AG04450 (cell line): ENCODE measurements around the gene DUSP19. TPM values are rescaled to one million over a fixed set of nuclear protein-coding genes. Genes with fewer than 3 reads are reported as not detected.

ENCODE experiments used
- CTCF ChIA-PET: fragments of 300-600, 350-600 bp; formaldehyde crosslinking; extraction: SDS; loops from one replicate; lab custom pipeline; 2022; ENCODE audit warnings: antibody characterized with exemption, inconsistent platforms; lab: Charles Lee
- POLR2A ChIA-PET: fragments of 350-600 bp; formaldehyde crosslinking; extraction: SDS; loops from one replicate; lab custom pipeline; 2021; ENCODE audit warnings: antibody characterized with exemption, inconsistent platforms; lab: Yijun Ruan, JAX
- DNase-seq: peaks from one replicate; pipeline ENCODE4 v3.0.0-alpha.2; 2011; ENCODE audit warnings: low read depth, low spot score
- H3K27ac ChIP-seq: one replicate; pipeline ENCODE4 v1.5.1; 2012; ENCODE audit warnings: low read depth, low read length, control low read depth
- H3K27me3 ChIP-seq: one replicate; pipeline ENCODE4 v1.6.0; 2012; ENCODE audit warnings: low read length; ENCODE audit not compliant: control insufficient read depth, insufficient read depth
- H3K4me3 ChIP-seq: 2 replicates; pipeline ENCODE4 v1.5.1; 2011; ENCODE audit warnings: mild to moderate bottlenecking, low read depth, low read length, control low read depth
- H3K9me3 ChIP-seq: 2 replicates; pipeline ENCODE4 v1.5.1; 2012; ENCODE audit warnings: low read length; ENCODE audit not compliant: control insufficient read depth, insufficient read depth
- polyA plus RNA-seq: library from polyadenylated mRNA; depleted of rRNA; stranded (reverse); fragments of >200 nt; gene quantifications from 2 replicates; pipeline ENCODE4 v1.2.3, GENCODE V29; 2011
- TF ChIP-seq, protein P1 (sequence below): IDR thresholded peaks from 2 replicates; pipeline ENCODE4 v1.5.1; 2011; ENCODE audit warnings: low read depth, low read length, control low read depth, inconsistent platforms

The DUSP19 gene
- polyA plus RNA-seq, 1 experiment: 3.6 TPM

DNA sequence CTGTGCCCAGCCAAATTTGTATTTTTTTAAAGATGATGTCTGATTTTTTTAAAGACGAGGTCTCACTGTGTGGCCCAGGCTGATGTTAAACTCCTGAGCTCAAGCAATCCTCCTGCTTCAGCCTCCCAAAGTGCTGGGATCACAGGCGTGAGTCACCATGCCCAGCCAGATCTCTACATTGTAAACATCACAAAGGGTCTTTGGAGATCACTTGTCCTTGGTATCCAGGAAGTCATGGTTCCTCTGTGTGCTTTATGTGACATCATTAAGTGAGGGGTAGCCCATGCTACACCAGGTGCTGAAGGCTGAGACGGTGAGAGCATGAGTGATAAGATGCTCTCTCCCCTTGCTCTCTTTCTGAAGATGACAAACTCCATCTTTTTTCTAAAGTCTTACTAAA is 38.7 kb downstream of the DUSP19 start:
- TF ChIP-seq, protein P1, sequence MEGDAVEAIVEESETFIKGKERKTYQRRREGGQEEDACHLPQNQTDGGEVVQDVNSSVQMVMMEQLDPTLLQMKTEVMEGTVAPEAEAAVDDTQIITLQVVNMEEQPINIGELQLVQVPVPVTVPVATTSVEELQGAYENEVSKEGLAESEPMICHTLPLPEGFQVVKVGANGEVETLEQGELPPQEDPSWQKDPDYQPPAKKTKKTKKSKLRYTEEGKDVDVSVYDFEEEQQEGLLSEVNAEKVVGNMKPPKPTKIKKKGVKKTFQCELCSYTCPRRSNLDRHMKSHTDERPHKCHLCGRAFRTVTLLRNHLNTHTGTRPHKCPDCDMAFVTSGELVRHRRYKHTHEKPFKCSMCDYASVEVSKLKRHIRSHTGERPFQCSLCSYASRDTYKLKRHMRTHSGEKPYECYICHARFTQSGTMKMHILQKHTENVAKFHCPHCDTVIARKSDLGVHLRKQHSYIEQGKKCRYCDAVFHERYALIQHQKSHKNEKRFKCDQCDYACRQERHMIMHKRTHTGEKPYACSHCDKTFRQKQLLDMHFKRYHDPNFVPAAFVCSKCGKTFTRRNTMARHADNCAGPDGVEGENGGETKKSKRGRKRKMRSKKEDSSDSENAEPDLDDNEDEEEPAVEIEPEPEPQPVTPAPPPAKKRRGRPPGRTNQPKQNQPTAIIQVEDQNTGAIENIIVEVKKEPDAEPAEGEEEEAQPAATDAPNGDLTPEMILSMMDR: no peak
- ChIA-PET POLR2A (no interaction called here), CTCF (no interaction called here)
- no peak for DNase-seq
- no peak overlapping the region for H3K4me3 ChIP-seq
- no peak overlapping the region for H3K27ac ChIP-seq
- no peaks in the 10 kb centered on the region for H3K9me3 ChIP-seq
- H3K27me3 ChIP-seq: peaks cover 5% of the 10 kb centered on the region

DNA sequence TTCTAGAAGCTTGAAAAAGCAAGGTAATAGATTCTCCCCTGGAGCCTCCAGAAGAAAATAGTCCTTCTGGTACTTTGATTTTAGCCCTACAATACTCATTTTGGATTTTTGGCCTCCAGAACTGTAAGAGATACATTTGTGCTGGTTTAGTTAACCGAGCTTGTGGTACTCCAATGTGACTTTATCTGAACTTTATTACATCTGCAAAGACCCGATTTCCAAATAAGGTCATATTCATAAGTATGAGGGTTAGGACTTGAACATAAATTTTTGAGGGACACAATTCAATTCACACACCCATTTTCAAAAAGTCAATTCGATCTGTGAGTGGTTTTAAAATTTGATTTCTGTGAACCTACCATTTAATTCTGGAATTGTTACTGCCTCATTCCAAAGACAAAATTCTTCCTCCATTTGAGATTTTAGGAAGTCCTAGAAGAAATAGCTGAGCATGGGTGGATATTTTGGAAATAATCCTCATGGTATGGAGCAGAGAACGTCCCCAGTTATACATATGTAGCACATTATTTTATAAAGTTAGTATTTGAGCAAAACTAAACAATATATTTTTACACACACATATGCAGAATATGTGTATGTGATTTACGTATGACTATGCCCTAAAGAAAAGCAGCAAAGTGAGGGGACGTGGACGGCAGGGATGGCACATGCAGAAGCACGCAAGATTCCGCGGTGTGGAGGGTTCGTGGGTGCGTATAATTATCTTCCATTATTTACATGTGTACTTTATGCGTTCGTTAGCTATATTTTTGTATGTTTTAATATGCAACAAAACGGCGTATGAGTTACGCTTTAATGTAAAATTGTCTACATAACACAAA is 44.8 kb downstream of the DUSP19 start:
- H3K4me3 ChIP-seq: peak overlapping the region; percentile 74
- CTCF ChIA-PET: no interaction called here
- H3K9me3 ChIP-seq: no peaks in the 10 kb centered on the region
- H3K27ac ChIP-seq: peak overlapping the region; percentile 94
- DNase-seq: no peak
- TF ChIP-seq, protein P1: no peak
- POLR2A ChIA-PET: no interaction called here
- no peaks in the 10 kb centered on the region for H3K27me3 ChIP-seq

DNA sequence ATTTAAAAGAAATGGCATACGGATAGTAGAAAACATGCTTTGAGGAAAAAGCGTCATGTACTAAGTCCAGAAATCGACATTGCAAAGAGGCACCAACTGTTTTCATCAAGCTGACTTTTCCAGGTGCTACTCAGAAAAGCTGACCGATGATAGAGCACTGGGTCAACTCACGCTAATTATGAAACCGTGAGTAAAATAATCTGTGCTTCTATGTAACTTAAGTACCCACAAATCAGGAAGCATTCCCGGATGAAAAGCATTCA is 45.3 kb downstream of the DUSP19 start:
- ChIA-PET POLR2A (no interaction called here), CTCF (no interaction called here)
- Histone ChIP-seq H3K27me3 (no peaks in the 10 kb centered on the region), H3K4me3 (peak overlapping the region; percentile 74), H3K27ac (peak overlapping the region; percentile 94), H3K9me3 (no peaks in the 10 kb centered on the region)
- TF ChIP-seq, protein P1: no peak
- no peak for DNase-seq

DNA sequence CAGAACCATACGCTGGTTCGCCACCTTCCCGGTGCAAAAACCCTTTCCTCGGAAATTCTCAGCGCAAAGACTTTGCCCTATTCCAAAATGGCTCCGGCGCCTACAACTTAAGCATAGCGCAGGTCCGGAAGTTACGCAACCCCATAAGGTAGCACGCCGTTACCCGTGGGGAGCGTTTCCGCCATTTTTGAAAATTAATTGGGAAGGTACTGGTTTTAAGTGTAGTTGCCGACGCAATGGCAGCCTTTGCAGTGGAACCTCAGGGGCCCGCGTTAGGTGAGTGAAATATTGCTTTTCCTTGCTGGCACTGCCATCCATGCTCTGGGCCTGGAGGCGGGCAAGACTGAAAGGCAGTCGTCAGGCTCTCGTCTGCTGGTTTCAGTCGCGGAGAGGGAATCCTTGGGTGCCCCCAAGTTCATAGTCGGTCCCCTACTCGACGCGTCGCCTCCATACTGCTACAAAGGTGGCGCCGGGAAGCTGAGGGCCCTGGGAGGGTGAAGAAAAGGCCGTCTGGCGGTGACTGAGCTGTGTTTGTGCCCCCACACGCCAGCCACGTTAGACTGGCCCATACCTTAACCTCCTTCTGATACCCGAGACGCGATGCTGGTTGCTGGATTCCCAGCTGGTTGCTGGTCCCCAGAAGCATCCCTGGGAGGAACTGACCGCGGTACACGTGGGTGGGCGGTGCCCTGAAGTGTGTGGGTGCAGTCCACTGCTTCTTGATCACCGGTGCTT is 45.8 kb downstream of the DUSP19 start, which contains the start of gene NUP35:
TSS of gene NUP35 (plus strand) at position 222 of the 735 bp plus-strand sequence. CDS start at position 237, 15 bp downstream.
- peak within 1 kb of the TSS; percentile 94 for H3K27ac ChIP-seq
- H3K4me3 ChIP-seq: peak within 1 kb of the TSS; percentile 74
- DNase-seq: peak; percentile 78
- ChIA-PET CTCF (no interaction called here), POLR2A (no interaction called here)
- no peaks in the 10 kb centered on the region for H3K27me3 ChIP-seq
- H3K9me3 ChIP-seq: no peaks in the 10 kb centered on the region
- TF ChIP-seq, protein P1: no peak

DNA sequence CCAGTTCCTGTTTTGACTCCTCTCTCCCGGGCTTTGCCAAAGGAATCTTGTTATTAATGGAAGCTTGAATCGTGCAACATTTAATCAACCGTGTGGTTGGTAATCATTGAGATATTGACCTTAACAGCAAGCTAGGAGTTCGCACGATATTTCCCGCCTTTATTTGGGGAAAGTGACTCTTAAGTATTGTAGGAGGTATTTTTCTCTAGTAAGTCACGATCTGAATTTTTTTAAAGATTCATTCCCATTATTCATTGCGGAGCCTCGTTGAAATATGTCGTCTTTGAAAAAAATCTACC is 46.4 kb downstream of the DUSP19 start:
- POLR2A ChIA-PET: no interaction called here
- Histone ChIP-seq H3K9me3 (no peaks in the 10 kb centered on the region), H3K27me3 (no peaks in the 10 kb centered on the region), H3K27ac (peak overlapping the region; percentile 94), H3K4me3 (peak overlapping the region; percentile 74)
- no peak for DNase-seq
- CTCF ChIA-PET: no interaction called here
- TF ChIP-seq, protein P1: no peak
